ENCODE results near the gene PRKCE. TPM values are rescaled to one million over a fixed set of nuclear protein-coding genes. Genes with fewer than 3 reads are reported as not detected.

Gene PRKCE
- total RNA-seq, 6 experiments from 2014 or later, result 5.2 to 18.8 (median 11.0) TPM

GRCh38 chr2:46118656-46119371 is 467.3 kb downstream of the PRKCE start:
- Histone ChIP-seq H3K4me1 (peaks cover 0 to 5% (median 0%) of the 10 kb centered on the region in 4 donors), H3K9me3 (no peaks in the 10 kb centered on the region), H3K4me3 (no peak overlapping the region), H3K27ac (peak overlapping the region in 2 of 3 donors; percentile 26 to 46), H3K36me3 (no peaks in the 10 kb centered on the region), H3K27me3 (no peaks in the 10 kb centered on the region)
- DNase-seq, result no peak
- intact Hi-C loops (cut with DNase I), result no loop called here
- 62% methylated on average over 7 of the region's 7 CpGs for WGBS (ENCODE audit: insufficient coverage, low coverage, low lambda C conversion rate, missing lambda C conversion rate)
- ATAC-seq, result peak; percentile 47 to 73 (median 70)
- TF ChIP-seq CTCF (IDR thresholded peaks at IDR 0.05) (no peak), POLR2A (IDR thresholded peaks at IDR 0.05) (no peak)

- no peaks in the 10 kb centered on the region for H3K9me3 ChIP-seq
- no peaks in the 10 kb centered on the region for H3K36me3 ChIP-seq
- peak overlapping the region; percentile 16 to 49 (median 19) for H3K27ac ChIP-seq
- intact Hi-C loops (cut with DNase I), result no loop called here
- 37% methylated on average over 5 of the region's 5 CpGs for WGBS (ENCODE audit: insufficient coverage, low coverage, low lambda C conversion rate, missing lambda C conversion rate)
- ATAC-seq, result peak in 3 of 4 donors; percentile 8 to 36 (median 23)
- peaks cover 0 to 5% (median 0%) of the 10 kb centered on the region in 4 donors for H3K4me1 ChIP-seq
- TF ChIP-seq CTCF (IDR thresholded peaks at IDR 0.05) (no peak), POLR2A (IDR thresholded peaks at IDR 0.05) (no peak)
- no peak for DNase-seq
- H3K4me3 ChIP-seq, result no peak overlapping the region
- H3K27me3 ChIP-seq, result no peaks in the 10 kb centered on the region
Measured at GRCh38 chr2:46119453-46119852, 468.0 kb downstream of the PRKCE start.

DNA sequence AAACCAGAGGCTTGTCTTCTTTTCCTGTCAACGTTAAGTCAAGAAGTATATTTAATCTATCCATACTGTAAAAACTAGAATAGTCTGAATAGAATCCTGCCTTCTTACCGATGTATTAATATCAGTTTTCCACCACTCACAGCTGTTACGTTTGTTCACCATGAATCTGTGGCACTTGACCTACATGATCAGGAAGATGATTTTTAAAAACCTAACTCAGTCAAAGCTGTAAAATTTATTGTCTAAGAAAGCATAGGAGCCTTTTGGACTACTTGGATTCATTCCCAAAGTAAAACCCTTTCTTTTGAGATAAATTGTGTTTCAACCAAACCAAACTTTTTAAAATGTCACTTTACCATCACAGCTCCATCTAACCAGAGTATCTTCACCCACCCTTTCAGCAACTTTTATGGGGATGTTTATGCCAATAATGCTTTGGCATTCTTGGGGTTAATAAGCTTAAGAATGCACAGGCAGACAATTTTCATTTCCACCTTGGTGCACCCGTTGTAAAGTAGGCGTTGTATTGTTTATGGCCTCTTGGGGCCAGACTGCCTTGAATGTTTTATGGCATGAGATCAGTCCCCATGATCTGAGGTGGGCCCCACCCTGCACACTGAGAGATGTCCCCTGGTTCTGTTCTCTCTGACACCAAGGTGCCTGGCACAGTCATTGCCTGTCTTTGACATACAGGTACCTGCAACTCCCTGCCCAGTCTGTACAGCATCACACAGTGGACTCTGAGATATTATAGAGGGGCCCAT is 469.5 kb downstream of the PRKCE start:
- no peak for ATAC-seq
- H3K36me3 ChIP-seq, result no peaks in the 10 kb centered on the region
- H3K4me3 ChIP-seq, result no peak overlapping the region
- no peak for DNase-seq
- intact Hi-C loops (cut with DNase I), result no loop called here
- TF ChIP-seq CTCF (IDR thresholded peaks at IDR 0.05) (no peak), POLR2A (IDR thresholded peaks at IDR 0.05) (no peak)
- peak overlapping the region in 1 of 3 donors; percentile 19 for H3K27ac ChIP-seq
- 50% methylated on average over 5 of the region's 5 CpGs for WGBS (ENCODE audit: insufficient coverage, low coverage, low lambda C conversion rate, missing lambda C conversion rate)
- H3K27me3 ChIP-seq, result no peaks in the 10 kb centered on the region
- peaks cover 0 to 5% (median 0%) of the 10 kb centered on the region in 4 donors for H3K4me1 ChIP-seq
- H3K9me3 ChIP-seq, result no peaks in the 10 kb centered on the region

- no peak for TF ChIP-seq CTCF (IDR thresholded peaks at IDR 0.05)
- no peak for TF ChIP-seq POLR2A (IDR thresholded peaks at IDR 0.05)
- Histone ChIP-seq H3K9me3 (no peaks in the 10 kb centered on the region), H3K36me3 (no peaks in the 10 kb centered on the region), H3K4me3 (no peak overlapping the region), H3K27me3 (no peaks in the 10 kb centered on the region), H3K4me1 (peaks cover 0 to 5% (median 0%) of the 10 kb centered on the region in 4 donors), H3K27ac (no peak overlapping the region)
- no peak for DNase-seq
- intact Hi-C loops (cut with DNase I), result no loop called here
- peak in 2 of 4 donors; percentile 56 to 66 for ATAC-seq
- 61% methylated on average over 4 of the region's 5 CpGs for WGBS (ENCODE audit: insufficient coverage, low coverage, low lambda C conversion rate, missing lambda C conversion rate)
Measured at GRCh38 chr2:46122318-46122976, 471.0 kb downstream of the PRKCE start.
